H9 (cell line): ENCODE results near the gene CYB5R2. TPM values are rescaled to one million over a fixed set of nuclear protein-coding genes. Genes with fewer than 3 reads are reported as not detected.

Source experiments
- DNase-seq: peaks from one replicate; pipeline ENCODE4 v3.0.0-alpha.2; 2017
- H2AFZ ChIP-seq: one replicate; pipeline ENCODE4 v1.6.1; 2013; ENCODE audit warnings: mild to moderate bottlenecking, low read length, control low read depth, moderate library complexity
- H2AK5ac ChIP-seq: 2 replicates; pipeline ENCODE4 v1.6.1; 2013; ENCODE audit warnings: low read length, control low read depth, mixed read lengths; ENCODE audit not compliant: insufficient read length
- H2BK120ac ChIP-seq: one replicate; pipeline ENCODE4 v1.6.1; 2013; ENCODE audit warnings: low read depth, mild to moderate bottlenecking, low read length, control low read depth, inconsistent platforms; ENCODE audit not compliant: poor library complexity, severe bottlenecking
- H2BK12ac ChIP-seq: 2 replicates; pipeline ENCODE4 v1.6.1; 2013; ENCODE audit warnings: low read length, control low read depth, mixed read lengths, low read depth; ENCODE audit not compliant: insufficient read length
- H2BK15ac ChIP-seq: 2 replicates; pipeline ENCODE4 v1.6.1; 2013; ENCODE audit warnings: low read depth, low read length, control low read depth
- H2BK20ac ChIP-seq: one replicate; pipeline ENCODE4 v1.6.1; 2013; ENCODE audit warnings: low read depth, mild to moderate bottlenecking, low read length, control low read depth, inconsistent platforms; ENCODE audit not compliant: poor library complexity, severe bottlenecking
- H2BK5ac ChIP-seq: 2 replicates; pipeline ENCODE4 v1.6.1; 2013; ENCODE audit warnings: low read length, control low read depth, mixed read lengths; ENCODE audit not compliant: insufficient read length
- H3K14ac ChIP-seq: 2 replicates; pipeline ENCODE4 v1.6.1; 2013; ENCODE audit warnings: low read length, control low read depth; ENCODE audit not compliant: insufficient read depth
- H3K18ac ChIP-seq: 2 replicates; pipeline ENCODE4 v1.6.1; 2013; ENCODE audit warnings: low read depth, mild to moderate bottlenecking, mixed read lengths, low read length, control low read depth; ENCODE audit not compliant: insufficient read length
- H3K23ac ChIP-seq: 2 replicates; pipeline ENCODE4 v1.6.1; 2013; ENCODE audit warnings: low read length, control low read depth, mixed read lengths, low read depth; ENCODE audit not compliant: insufficient read length
- H3K23me2 ChIP-seq: 2 replicates; pipeline ENCODE4 v1.6.1; 2013; ENCODE audit warnings: low read depth, mild to moderate bottlenecking, mixed read lengths, low read length, control low read depth; ENCODE audit not compliant: insufficient read length, poor library complexity, severe bottlenecking
- H3K27ac ChIP-seq: 2 replicates; pipeline ENCODE4 v1.5.1; 2013; ENCODE audit warnings: low read length, control low read depth, mixed read lengths, low read depth; ENCODE audit not compliant: insufficient read length
- H3K27me3 ChIP-seq: 2 replicates; pipeline ENCODE4 v1.6.1; 2013; ENCODE audit warnings: low read length, control low read depth, inconsistent platforms; ENCODE audit not compliant: insufficient read depth
- H3K4ac ChIP-seq: 2 replicates; pipeline ENCODE4 v1.6.1; 2013; ENCODE audit warnings: low read depth, mild to moderate bottlenecking, control low read depth, inconsistent platforms, low read length, moderate library complexity
- H3K4me1 ChIP-seq: 2 replicates; pipeline ENCODE4 v1.6.1; 2013; ENCODE audit warnings: low read length, control low read depth, inconsistent platforms; ENCODE audit not compliant: insufficient read depth
- H3K4me2 ChIP-seq: 2 replicates; pipeline ENCODE4 v1.6.1; 2013; ENCODE audit warnings: low read length, control low read depth, mixed read lengths; ENCODE audit not compliant: insufficient read length, insufficient read depth
- H3K56ac ChIP-seq: 2 replicates; pipeline ENCODE4 v1.6.1; 2013; ENCODE audit warnings: low read depth, mild to moderate bottlenecking, mixed read lengths, low read length, control low read depth; ENCODE audit not compliant: insufficient read length
- H3K79me1 ChIP-seq: 2 replicates; pipeline ENCODE4 v1.6.1; 2013; ENCODE audit warnings: low read depth, mild to moderate bottlenecking, moderate library complexity, low read length, control low read depth, inconsistent platforms; ENCODE audit not compliant: insufficient read depth, poor library complexity, severe bottlenecking
- H3K79me2 ChIP-seq: 2 replicates; pipeline ENCODE4 v1.6.1; 2013; ENCODE audit warnings: low read length, control low read depth, inconsistent platforms; ENCODE audit not compliant: insufficient read depth
- H3K9ac ChIP-seq: 2 replicates; pipeline ENCODE4 v1.6.1; 2013; ENCODE audit warnings: low read length, control low read depth, mixed read lengths; ENCODE audit not compliant: insufficient read length; ENCODE audit errors: extremely low read depth
- H3K9me3 ChIP-seq: one replicate; pipeline ENCODE4 v1.6.1; 2013; ENCODE audit warnings: low read depth, low read length, inconsistent platforms; ENCODE audit not compliant: control insufficient read depth
- H3T11ph ChIP-seq: one replicate; pipeline ENCODE4 v1.6.1; 2013; ENCODE audit warnings: mild to moderate bottlenecking, low read length, control low read depth, inconsistent platforms
- H4K20me1 ChIP-seq: one replicate; pipeline ENCODE4 v1.6.1; 2013; ENCODE audit not compliant: control insufficient read depth, insufficient read length, insufficient read depth
- H4K5ac ChIP-seq: 2 replicates; pipeline ENCODE4 v1.6.1; 2013; ENCODE audit warnings: low read depth, mild to moderate bottlenecking, mixed read lengths, low read length, control low read depth; ENCODE audit not compliant: insufficient read length
- H4K8ac ChIP-seq: replicated peaks from 2 replicates; pipeline ENCODE4 v1.6.1; 2013; ENCODE audit warnings: low read length, control low read depth, mixed read lengths, low read depth; ENCODE audit not compliant: insufficient read length
- H4K91ac ChIP-seq: 2 replicates; pipeline ENCODE4 v1.6.1; 2013; ENCODE audit warnings: low read depth, mild to moderate bottlenecking, moderate library complexity, mixed read lengths, low read length, control low read depth; ENCODE audit not compliant: insufficient read length
- H3K27ac Mint-ChIP-seq, 3 experiments: 2 replicates in 2 of 3; 3 replicates in 1 of 3; pipeline ENCODE4 v1.8.0; 2020 to 2021; ENCODE audit warnings: mixed read lengths in 3 of 3, mild to moderate bottlenecking in 1 of 3, moderate library complexity in 1 of 3
- H3K27me3 Mint-ChIP-seq: 2 replicates; pipeline ENCODE4 v1.8.0; 2021; ENCODE audit warnings: low read depth, mild to moderate bottlenecking, moderate library complexity, mixed read lengths
- H3K36me3 Mint-ChIP-seq, 3 experiments: 2 replicates in 2 of 3; 3 replicates in 1 of 3; pipeline ENCODE4 v1.8.0; 2020 to 2021; ENCODE audit warnings: low read depth in 3 of 3, mixed read lengths in 3 of 3; ENCODE audit not compliant: insufficient read depth in 1 of 3
- H3K4me1 Mint-ChIP-seq, 2 experiments: 2 replicates each; pipeline ENCODE4 v1.8.0; 2020; ENCODE audit warnings: mixed read lengths in 2 of 2
- H3K4me3 Mint-ChIP-seq, 2 experiments: 2 replicates in 1 of 2; 3 replicates in 1 of 2; pipeline ENCODE4 v1.8.0; 2020 to 2021; ENCODE audit warnings: mild to moderate bottlenecking in 2 of 2, mixed read lengths in 2 of 2, moderate library complexity in 1 of 2
- H3K9me3 Mint-ChIP-seq, 2 experiments: 2 replicates in 1 of 2; 3 replicates in 1 of 2; pipeline ENCODE4 v1.8.0; 2020; ENCODE audit warnings: mild to moderate bottlenecking in 2 of 2, mixed read lengths in 2 of 2, moderate library complexity in 1 of 2
- WGBS: extraction: QIAGEN DNeasy Blood & Tissue Kit; methylation state at CpG from one replicate; pipeline ENCODE4 v1.1.7; 2013; ENCODE audit warnings: missing lambda C conversion rate, low lambda C conversion rate, mixed read lengths; ENCODE audit not compliant: insufficient read length; ENCODE audit errors: extremely low coverage; 5-methylcytosine and 5-hydroxymethylcytosine counted together
- total RNA-seq: library from RNA; stranded (reverse); gene quantifications from 2 replicates; pipeline ENCODE4 v1.2.1, GENCODE V29; 2021
- TF ChIP-seq, protein P1 (sequence below): fragments of 200-600 bp; sonication (generic); conservative IDR thresholded peaks from 3 replicates; pipeline ENCODE4 v1.8.0; 2021; ENCODE audit warnings: antibody characterized with exemption, mild to moderate bottlenecking

Gene CYB5R2
- total RNA-seq, 1 experiment from 2014 or later, result 44.5 TPM

- WGBS, result 100% methylated on average over 4 of the region's 4 CpGs
- H3K9me3 Mint-ChIP-seq, result no peaks in the 10 kb centered on the region
- Histone ChIP-seq H3K4me2 (no peak overlapping the region), H2BK120ac (no peak overlapping the region), H2BK12ac (no peak overlapping the region), H2BK20ac (no peak overlapping the region), H3K79me1 (no peaks in the 10 kb centered on the region), H3K56ac (no peak overlapping the region), H4K91ac (no peak overlapping the region), H3T11ph (no peak overlapping the region), H2AK5ac (no peak overlapping the region), H3K23ac (no peak overlapping the region), H3K23me2 (no peaks in the 10 kb centered on the region), H3K9me3 (no peaks in the 10 kb centered on the region), H3K4me1 (no peaks in the 10 kb centered on the region), H2BK5ac (no peak overlapping the region), H3K9ac (no peak overlapping the region), H2BK15ac (no peak overlapping the region), H4K8ac (no peak overlapping the region), H3K14ac (no peak overlapping the region), H3K4ac (no peak overlapping the region), H3K79me2 (no peaks in the 10 kb centered on the region), H3K27ac (no peak overlapping the region), H3K18ac (no peak overlapping the region), H4K20me1 (no peaks in the 10 kb centered on the region), H3K27me3 (no peaks in the 10 kb centered on the region), H2AFZ (no peak overlapping the region), H4K5ac (no peak overlapping the region)
- TF ChIP-seq, protein P1, sequence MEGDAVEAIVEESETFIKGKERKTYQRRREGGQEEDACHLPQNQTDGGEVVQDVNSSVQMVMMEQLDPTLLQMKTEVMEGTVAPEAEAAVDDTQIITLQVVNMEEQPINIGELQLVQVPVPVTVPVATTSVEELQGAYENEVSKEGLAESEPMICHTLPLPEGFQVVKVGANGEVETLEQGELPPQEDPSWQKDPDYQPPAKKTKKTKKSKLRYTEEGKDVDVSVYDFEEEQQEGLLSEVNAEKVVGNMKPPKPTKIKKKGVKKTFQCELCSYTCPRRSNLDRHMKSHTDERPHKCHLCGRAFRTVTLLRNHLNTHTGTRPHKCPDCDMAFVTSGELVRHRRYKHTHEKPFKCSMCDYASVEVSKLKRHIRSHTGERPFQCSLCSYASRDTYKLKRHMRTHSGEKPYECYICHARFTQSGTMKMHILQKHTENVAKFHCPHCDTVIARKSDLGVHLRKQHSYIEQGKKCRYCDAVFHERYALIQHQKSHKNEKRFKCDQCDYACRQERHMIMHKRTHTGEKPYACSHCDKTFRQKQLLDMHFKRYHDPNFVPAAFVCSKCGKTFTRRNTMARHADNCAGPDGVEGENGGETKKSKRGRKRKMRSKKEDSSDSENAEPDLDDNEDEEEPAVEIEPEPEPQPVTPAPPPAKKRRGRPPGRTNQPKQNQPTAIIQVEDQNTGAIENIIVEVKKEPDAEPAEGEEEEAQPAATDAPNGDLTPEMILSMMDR, result no peak
- H3K4me3 Mint-ChIP-seq, result no peak overlapping the region
- peaks cover 9 to 13% of the 10 kb centered on the region in 2 experiments; a peak in 2 of 4 replicates for H3K4me1 Mint-ChIP-seq
- peaks cover 0 to 17% (median 8%) of the 10 kb centered on the region in 3 experiments; a peak in 5 of 7 replicates for H3K36me3 Mint-ChIP-seq
- no peaks in the 10 kb centered on the region for H3K27me3 Mint-ChIP-seq
- no peak overlapping the region; a peak in 1 of 7 replicates for H3K27ac Mint-ChIP-seq
- DNase-seq, result no peak
Observed at GRCh38 chr11:7643314-7643713, 30.0 kb downstream of the CYB5R2 start.
